Umbilical cord (tissue), 2 donors: ENCODE results near the gene ZNF789. TPM values are rescaled to one million over a fixed set of nuclear protein-coding genes. Genes with fewer than 3 reads are reported as not detected.
A peak's percentile ranks its signal among the peaks of the same experiment; 100 is the strongest.
"Not testable (repeated sequence)": the region's sequence is repeated elsewhere in the genome, so short reads cannot be mapped to it uniquely, and the experiment has no call there.

ENCODE experiments used
- DNase-seq: peaks from one replicate; pipeline ENCODE4 v3.0.0-alpha.2; 2015; ENCODE audit warnings: low spot score
- total RNA-seq: library from RNA; depleted of rRNA; stranded (reverse); fragments of >200 nt; gene quantifications from one replicate; pipeline ENCODE4 v1.2.3, GENCODE V29; 2014; ENCODE audit warnings: low replicate concordance; ENCODE audit not compliant: insufficient read depth

Gene ZNF789
- 8.9 TPM for total RNA-seq

DNA sequence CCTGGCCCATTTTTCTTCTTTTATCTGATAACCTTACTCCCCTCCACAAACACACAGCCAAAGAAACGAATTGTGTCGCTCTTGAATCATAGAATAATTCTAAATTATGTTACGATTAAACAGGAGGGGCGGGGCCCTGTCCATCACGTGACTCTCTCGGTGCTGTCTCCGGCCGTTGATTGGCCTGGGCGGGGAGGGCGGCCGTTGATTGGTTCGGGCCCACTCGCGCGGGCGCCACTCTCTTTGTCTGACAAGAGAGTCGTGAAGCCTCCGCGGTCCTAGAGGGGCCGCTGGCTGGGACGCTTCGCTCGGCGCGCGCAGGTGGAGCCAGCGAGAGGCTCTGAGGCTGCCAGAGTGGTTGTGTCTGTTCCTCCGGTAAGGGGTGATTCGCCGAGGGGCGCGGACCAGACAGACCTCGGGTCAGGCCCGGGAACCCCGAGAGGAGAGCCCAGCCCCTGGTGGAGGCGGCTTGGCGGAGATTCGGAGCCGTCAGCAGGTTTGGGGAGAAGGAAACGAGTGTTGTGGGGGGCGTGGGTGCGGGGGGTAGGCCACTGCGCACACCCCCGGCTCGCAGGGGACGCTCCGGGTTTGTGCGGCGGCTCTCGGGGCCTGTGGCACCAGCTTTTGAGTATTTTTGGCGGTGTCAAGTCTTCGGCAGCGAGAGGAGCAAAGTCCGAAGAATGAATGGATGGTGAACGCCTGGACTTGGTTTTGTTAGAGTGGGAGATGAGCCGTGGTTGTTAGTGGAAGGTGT is at the start of gene ZNF789:
ZNF789 (plus strand) TSS at position 330 of the 754 bp plus-strand sequence. CDS start 3,567 bp downstream, outside the sequence.
- DNase-seq, result peak; percentile 98

DNA sequence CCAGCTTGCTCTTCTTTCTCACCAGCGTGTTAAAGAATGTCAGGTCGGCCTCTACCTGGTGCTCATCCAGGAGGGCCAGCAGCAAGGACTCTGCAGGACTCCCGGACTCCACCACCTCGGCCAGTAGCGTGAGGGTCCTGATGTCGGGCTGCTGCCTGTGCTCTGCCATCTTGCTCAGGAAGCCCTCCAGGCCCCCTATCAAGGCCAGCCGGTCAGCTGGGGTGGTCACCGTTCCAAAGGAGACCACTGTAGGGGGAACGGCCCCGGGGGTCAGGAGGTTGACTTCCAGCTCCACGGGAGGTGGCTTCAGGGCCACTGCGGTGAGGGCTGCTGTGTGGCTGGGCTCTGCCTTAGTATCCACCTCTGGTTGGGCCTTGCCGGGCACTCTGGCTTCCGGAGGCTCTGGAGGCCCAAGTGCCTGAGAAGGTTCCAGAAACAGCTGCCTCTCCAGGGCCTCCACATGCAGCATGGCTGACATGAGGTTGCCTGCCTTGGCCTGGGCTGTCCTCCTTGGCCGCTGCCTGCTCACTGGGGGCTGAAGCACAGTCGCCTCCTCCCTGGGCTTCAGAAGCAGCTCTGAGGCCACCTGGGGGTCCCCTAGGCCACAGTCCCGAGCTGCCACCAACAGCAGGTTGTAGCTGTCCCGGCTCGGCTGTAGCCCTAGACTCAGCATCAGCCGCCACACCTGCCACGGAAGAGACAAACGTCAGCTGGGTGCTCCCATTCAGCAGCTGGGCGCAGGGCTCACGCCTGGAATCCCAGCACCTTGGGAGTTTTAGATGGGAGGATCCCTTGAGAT is 47.6 kb upstream of the ZNF789 start:
- no peak for DNase-seq

DNA sequence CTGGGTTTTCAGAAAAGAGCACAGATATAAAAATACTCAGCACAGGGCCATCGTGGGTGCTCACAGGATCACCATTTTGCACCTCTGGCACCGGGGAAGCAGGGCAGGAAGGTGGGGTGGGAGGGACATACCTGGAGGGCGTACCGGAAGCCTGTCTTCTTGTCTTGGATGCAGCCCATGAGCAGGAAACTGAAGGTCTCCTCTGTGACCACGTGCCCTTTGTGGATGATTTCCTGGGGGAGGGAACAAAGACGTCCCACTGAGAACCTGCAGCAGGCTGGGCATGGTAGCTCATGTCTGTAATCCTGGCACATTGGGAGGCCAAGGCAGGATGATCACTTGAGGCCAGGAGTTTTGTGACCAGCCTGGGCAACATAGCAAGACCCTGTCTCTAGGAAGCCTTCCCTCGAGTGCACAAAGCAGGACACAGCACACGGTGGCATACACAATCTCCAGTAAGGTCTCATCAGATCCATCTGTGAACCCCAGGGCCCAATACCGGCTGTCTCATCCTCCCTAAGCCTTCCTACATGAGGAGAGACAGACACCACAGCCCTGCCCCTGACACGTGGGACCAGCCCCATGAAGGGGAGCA is 43.6 kb upstream of the ZNF789 start:
- DNase-seq, result no peak

DNA sequence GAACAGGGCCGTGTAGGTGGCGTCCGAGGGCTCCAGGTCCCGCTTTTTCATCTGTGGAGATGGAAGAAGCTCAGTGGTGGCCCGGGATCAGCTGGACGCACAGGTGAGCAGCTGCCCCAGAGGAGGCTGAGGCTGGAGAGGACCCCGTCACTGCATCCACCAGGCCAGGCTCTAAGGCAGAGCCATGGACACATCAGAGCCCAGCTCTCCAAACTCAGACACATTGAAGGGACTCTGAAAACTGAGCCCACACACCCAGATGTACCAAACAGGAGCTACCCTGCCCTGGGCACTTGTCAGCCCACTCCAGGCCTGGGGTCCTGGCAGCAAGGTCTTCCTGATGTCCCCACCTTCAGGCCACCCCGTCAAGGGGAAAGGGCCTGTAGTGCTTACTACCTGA is 42.9 kb upstream of the ZNF789 start:
- no peak for DNase-seq

DNA sequence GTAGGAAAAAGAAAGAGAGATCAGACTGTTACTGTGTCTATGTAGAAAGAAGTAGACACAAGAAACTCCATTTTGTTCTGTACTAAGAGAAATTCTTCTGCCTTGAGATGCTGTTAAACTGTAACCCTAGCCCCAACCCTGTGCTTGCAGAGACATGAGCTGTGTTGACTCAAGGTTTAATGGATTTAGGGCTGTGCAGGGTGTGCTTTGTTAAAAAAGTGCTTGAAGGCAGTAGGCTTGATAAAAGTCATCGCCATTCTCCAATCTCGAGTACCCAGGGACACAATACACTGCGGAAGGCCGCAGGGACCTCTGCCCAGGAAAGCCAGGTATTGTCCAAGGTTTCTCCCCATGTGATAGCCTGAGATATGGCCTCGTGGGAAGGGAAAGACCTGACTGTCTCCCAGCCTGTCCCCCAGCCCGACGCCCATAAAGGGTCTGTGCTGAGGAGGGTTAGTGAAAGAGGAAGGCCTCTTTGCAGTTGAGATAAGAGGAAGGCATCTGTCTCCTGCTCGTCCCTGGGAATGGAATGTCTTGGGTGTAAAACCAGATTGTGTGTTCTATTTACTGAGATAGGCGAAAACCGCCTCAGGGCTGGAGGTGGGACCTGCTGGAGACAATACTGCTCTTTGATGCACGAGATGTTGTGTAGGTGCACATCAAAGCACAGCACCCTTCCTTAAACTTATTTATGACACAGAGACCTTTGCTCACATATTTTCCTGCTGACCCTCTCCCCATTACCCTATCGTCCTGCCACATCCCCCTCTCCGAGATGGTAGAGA is 40.7 kb upstream of the ZNF789 start:
- DNase-seq, result not testable (repeated sequence)

DNA sequence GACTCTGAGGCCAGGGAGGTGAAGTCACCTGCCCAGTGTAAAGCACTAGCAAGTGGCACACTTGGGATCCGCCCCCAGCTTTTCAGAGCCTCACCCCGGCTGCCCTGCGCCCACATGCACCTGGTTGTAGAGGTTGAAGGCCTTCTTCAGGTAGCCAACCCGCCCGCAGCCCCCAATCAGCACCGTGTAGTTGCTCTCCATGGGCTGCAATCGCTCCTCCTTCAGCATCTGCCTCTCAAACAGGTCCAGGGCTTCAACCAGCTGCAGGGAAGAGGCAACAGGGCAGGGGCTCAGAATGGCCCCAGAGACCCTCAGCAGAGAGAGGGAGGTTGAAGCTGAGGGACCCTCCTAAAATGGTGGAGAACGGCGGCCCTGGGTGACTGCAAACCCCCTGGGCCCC is 39.5 kb upstream of the ZNF789 start:
- no peak for DNase-seq

DNA sequence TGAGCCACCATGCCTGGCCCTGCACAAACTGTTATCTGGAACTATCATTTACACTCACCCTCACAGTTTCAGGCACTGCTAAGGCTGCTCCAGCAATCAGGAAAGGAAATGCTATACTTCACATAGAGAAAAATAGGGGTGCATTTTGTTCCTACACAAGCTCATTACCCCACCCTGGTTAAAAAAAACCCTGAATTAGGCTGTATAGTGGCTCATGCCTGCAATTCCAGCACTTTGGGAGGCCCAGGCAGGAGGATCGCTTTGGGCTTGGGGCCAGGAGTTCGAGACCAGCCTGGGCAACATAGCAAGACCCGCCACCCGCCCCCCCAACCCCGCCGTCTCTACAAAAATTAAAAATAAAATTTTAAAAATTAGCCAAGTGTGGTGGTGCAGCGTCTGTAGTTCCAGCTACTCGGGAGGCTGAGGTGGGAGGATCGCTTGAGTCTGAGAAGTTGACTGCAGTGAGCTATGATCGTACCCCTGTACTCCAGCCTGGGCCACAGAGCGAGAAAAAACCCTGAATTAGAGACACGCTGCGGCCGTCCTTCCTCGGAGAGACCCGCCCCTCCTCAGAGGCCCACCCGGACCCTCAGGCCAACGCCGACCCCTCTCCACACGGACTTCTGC is 34.6 kb upstream of the ZNF789 start:
- DNase-seq, result no peak

DNA sequence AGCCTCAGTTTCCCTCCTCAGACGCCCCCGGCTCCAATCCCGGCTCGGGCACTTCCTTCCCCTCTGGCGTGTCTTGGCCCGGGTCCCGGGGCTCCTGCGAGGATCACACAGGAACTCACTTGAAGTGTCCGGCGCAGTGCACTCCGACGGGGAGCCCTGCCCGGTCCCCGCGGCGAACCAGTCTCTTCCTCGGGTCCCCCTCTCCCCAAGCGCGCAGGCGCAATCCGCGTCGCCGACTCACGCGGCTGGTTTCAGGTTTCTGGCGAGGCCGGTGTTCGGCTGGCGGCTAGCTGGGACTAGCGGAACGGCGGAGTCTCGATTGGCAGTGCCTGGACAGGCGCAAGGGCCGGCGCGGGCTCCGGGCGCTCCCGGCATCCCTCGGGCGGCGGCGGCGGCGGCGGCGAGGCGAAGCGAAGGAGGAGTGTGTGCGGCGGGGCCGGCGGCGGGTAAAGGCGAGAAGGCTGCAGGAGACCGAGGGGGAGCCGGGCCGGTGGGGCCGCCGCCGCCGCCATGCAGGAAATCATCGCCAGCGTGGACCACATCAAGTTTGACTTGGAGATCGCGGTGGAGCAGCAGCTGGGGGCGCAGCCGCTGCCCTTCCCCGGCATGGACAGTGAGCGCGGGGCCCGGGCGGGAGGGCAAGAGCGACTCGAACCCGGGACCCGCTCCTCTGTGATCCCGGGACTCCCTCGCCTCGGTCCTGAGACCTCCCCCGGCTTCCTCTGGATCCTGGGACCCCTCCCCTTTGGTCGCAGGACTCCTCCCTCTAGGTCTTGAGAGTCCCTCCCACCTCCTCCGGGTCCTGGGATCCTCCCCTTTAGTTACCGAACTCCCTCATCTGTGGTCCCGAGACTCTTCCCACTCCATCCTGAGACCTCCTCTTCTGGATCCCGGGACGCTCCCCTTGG is 33.9 kb upstream of the ZNF789 start, which contains the start of the genes CPSF4 and PTCD1:
CPSF4 (plus strand) TSS at position 371 of the 908 bp plus-strand sequence; CDS start at position 511, 140 bp downstream.
PTCD1 (minus strand) TSS at position 226 of the 908 bp plus-strand sequence. CDS start 3,556 bp downstream, outside the sequence.
- DNase-seq, result peak; percentile 98

DNA sequence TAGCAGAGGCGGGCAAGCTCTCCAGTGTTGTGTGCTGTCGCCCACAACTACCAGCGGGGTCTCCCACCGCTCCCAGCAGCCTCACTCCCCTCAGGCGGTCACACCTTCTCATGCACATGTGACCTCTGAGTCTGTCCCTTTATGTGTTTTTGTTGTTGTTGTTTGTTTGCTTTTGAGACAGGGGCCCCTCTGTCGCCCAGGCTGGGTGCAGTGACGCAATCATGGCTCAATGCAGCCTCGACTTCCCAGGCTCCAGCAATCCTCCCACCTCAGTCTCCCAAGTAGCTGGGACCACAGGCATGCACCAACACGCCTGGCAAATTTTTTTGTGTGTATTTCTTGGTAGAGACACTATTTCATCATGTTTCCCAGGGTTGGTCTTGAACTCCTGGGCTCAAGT is 32.5 kb upstream of the ZNF789 start:
- DNase-seq, result no peak

DNA sequence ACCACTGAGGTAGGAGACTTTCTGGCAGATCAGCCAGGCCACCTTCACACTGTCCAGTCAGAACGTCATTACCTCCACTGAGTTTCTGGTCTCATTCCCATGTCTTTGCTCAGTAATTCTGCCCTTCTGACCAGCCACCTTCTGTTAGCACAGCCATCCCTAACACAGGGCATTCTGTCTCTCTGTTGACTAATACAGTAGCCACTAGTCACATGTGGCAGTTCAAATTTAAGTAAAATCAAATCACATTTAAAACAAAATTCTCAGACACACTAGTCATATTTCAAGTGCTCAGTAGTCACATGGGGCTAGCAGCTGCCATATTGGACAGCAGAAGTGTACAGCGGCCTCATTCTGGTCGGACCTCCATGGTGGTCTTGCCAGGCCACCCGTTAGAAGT is 26.6 kb upstream of the ZNF789 start:
- no peak for DNase-seq

DNA sequence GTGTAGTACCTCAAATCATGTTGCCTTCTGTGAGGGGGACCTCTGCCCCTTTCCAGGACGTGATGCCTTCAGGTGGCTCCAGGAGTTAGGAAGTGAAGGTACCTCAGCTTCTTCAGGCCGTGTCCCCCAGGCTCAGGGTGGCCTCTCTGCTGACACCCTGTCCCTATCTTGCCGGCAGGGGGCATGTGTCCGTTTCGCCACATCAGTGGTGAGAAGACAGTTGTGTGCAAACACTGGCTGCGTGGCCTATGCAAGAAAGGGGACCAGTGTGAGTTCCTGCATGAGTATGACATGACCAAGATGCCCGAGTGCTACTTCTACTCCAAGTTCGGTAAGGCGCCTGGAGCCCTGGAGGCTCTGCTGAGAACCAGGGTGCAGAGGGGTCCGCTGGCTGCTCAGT is 24.7 kb upstream of the ZNF789 start:
- no peak for DNase-seq

DNA sequence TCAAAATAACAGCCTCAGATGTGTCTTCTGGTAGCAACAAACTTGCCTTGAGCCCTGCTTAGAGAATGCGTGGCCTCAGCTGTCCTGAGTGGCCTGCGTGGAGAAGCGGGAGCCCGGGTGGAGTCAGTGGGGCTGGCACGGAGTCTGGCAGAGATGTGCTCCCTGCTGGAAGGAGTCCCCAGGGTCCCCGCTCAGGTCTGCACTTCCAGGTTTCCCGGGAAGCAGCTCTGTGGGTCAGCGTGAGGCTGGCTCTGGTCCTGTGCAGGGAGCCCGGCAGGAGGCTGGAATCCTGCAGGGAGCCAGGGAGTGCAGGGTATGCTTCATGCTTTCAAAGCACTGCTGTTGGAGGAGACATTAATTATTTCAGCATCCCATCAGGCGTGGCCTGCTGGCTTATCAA is 23.8 kb upstream of the ZNF789 start:
- no peak for DNase-seq

DNA sequence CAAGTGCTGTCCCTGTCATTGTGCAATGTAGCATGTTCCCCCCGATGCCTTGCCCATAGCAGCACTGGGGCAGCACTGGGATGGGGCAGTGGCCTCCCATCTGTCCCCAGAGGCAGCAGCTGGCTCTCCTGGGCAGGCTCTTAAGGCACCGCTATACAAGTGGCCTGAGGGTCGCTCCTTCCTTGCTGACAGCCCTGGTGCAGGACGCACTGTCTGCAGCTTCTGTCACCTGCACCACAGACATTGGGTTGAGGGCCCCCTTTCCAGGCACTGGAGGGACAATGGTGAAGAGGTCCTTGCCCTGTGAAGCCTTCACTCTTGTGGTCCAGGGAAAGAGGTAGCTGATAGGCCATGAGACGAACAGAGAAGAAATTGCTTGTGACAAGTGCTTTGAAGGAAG is 23.4 kb upstream of the ZNF789 start:
- DNase-seq, result no peak

DNA sequence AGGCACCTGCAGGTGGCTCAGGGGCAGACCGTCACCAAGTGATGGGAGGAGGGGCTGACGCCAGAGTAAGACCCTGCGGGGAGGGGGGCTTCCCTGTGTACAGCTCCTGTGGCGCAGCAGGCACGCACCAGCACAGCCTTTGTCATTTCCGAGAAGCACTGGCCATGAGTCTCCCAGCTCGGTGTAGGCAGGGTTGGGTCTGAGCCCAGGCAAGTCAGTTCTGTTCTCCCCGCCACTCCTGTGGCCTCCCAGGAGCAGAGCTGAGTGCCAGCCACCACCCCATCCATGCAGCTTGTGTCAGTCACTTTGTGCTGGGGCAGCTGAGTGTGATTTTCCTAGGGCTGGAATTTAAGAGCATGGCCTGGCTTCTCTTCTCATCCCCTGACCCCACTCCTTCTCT is 20.8 kb upstream of the ZNF789 start:
- DNase-seq, result no peak

DNA sequence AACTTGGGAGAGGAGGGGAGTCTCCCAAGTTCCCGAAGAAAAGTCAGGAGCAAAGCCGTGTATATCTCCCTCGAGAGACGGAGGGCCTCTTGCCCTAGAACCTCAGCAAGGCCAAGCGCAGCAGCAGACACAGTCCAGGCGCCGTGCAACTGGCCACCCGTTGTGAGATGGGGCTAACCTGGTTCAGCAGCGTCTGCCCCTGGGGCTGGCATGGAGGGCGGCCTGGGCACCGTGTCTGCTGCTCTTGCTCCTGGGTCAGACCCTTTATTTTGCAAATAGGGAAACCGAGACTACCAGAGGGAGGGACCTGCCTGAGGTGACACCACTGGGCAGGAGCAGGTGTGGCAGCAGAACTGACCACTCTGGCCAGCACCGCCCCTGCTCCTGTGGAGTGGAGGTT is 20.1 kb upstream of the ZNF789 start:
- no peak for DNase-seq

DNA sequence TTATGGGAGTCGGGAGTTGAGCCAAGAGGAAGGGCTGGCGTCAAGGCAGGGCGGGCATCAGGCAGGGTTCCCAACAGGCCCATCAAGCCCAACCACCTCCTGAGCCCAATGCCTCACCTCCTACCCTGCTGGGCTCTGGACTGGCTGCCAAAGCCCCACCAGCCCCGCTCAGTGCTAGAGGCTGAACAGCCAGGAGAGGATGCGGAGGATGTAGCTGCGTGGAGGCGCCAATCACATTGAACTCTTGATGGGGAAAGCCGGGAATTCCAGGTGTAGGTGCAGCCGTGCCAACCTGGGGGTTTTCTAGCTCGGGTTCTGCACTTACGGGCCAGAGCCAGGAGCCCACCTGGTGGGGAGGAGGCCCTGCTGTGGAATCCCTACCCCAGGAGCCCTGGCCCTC is 19.6 kb upstream of the ZNF789 start:
- no peak for DNase-seq

DNA sequence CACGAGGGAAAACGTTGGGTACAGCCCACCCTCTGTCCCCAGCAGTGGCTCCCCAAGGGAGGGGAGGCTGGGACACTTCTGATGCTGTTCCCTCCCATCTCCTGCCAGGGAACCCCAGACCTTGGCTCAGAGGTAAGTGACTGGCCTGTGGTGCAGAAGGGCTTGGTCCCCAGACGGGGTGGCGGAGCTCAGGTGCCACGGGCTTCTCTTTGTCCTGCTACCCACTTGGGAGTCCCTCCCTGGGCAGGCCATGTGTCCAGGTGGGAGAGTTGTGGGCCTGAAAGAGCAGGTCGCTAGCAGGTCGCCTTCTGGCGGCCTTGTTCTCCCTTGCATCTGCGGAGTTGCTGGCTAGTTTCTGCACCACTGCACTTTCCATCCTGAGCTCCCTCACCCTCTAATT is 16.8 kb upstream of the ZNF789 start:
- no peak for DNase-seq

DNA sequence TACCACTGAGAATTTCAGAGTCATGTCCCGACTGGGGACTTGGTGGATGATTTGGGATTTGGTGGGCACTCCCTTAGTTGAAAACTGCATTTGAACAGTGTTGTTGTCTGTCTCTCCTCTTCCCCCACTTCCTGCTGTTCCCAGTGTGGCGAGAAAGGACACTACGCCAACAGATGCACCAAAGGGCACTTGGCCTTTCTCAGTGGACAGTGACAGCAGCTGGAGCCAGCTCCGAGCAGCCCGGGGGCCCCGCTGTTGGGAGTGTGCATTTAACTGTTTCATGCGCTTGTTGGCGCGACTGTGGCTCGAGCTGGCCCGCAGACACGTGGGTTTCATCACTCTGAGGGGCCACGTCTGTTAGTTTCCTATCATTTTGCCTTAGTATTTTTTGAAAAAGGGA is 16.4 kb upstream of the ZNF789 start:
- DNase-seq, result no peak

DNA sequence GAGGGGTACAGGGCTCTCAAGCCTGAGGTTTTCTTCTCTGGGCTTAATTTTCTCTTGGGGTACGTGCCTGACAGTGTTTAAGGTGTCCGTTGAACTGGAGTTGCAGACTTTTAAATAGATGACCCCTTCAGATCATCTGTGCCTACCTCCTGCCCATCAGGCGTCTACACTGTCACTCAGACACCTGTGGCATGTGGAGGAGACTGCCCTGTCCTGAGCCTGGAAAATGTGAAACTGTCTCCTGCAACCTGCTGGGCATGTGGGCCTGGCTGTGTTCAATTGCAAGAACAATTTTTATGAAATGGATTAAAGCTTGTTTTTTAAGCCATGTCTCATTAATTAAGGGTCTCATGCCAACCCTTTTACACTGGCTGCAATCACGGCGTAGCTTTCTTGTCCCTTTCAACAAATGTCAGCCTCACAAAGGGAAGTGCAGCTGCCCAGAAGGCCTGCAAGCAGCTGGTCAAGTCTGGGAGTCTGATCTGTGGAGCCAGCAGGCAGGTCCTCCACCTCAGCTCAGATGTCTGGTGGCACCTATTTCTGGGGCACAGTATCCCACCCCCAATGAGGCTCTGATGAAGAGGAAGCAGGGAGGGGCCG is 15.5 kb upstream of the ZNF789 start:
- DNase-seq, result no peak
